ENCODE data around the gene IRF8.

Gene IRF8

DNA sequence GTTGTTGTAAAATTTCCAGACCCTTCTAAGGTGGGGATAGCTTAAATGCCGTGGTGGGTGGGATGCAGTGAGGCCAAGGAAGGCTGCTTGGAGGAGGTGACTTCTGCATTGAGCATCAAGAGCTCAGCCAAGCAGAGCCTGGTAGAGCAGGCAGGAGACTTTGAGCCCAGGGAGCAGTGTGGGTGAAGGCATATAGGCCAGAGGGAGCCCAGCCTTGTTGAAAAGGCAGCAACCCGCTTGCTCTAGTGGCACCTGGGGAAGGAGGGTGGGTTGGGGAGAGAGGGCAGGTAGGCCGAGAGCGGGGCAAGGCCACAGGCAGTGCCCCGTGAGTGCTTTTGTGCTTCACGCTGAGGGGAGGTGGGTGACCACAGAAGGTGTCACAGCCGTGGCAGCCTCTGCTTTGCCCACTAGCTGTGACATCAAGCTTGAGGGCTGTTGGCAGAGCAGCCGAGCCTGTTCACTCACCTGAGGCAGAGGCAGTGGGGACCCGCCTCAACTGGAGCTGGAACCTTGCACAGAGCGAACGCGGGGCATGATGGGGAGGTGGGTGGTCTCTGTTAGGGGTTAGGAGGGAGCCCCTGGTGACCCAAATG lies 56.1 kb downstream of the IRF8 start:
- no peak for TF ChIP-seq CTCF (IDR thresholded peaks at IDR 0.05; ENCODE audit: borderline replicate concordance, control extremely low read depth, extremely low read depth, insufficient read depth, missing control alignments)
- no peak for DNase-seq (ENCODE audit: low spot score)

DNA sequence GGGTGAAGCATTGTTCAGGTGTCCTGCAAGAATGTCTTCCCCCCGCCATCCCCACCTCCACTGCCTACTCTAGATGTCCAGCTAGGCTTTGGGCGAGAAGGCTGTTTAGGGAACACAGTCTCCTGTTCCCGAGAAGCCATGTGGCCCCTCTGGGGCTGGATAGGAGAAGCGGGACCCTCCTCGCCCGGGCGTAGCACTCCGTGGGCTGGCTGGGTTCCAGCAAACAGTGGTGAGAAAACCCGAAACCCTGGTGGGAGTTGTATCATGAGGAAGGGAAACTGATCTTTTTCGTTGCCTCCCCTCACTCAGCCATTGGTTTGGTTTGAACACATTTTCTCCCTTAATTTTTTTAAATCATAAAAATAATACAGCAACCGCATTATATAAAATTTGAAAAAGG lies 56.6 kb downstream of the IRF8 start:
- in situ Hi-C loops (cut with MboI; ENCODE audit: low sequenced_read_pairs, unreplicated experiment) = no loop called here
- TF ChIP-seq CTCF (IDR thresholded peaks at IDR 0.05; ENCODE audit: borderline replicate concordance, control extremely low read depth, extremely low read depth, insufficient read depth, missing control alignments) = no peak
- peak; percentile 79 for DNase-seq (ENCODE audit: low spot score)

More for the DNA sequence above, 56.1 kb downstream of the IRF8 start:
- in situ Hi-C loops (cut with MboI; ENCODE audit: low sequenced_read_pairs, unreplicated experiment) = no loop called here

GRCh38 chr16:85956426-85956825 lies 57.5 kb downstream of the IRF8 start:
- TF ChIP-seq CTCF (IDR thresholded peaks at IDR 0.05; ENCODE audit: borderline replicate concordance, control extremely low read depth, extremely low read depth, insufficient read depth, missing control alignments) = no peak
- in situ Hi-C loops (cut with MboI; ENCODE audit: low sequenced_read_pairs, unreplicated experiment) = no loop called here
- no peak for DNase-seq (ENCODE audit: low spot score)

DNA sequence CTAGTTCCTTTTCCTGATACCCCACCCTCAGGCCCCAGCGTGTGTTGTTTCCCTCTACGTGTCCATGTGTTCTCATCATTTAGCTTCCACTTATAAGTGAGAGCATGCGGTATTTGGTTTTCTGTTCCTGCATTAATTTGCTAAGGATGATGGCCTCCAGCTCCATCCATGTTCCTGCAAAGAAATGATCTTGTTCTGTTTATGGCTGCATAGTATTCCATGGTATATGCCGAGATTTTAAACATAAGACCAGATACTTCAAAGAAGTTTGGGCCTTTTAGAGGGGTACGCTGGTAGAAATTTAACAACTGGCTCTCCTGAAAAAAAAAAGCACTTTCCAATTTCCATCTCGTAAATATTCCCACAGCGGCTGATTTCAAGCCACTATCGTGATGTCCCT lies 59.8 kb downstream of the IRF8 start:
- in situ Hi-C loops (cut with MboI; ENCODE audit: low sequenced_read_pairs, unreplicated experiment) = no loop called here

GRCh38 chr16:85959686-85960085 lies 60.7 kb downstream of the IRF8 start:
- in situ Hi-C loops (cut with MboI; ENCODE audit: low sequenced_read_pairs, unreplicated experiment) = no loop called here
- no peak for TF ChIP-seq CTCF (IDR thresholded peaks at IDR 0.05; ENCODE audit: borderline replicate concordance, control extremely low read depth, extremely low read depth, insufficient read depth, missing control alignments)
- DNase-seq (ENCODE audit: low spot score) = no peak

More for the DNA sequence above, 59.8 kb downstream of the IRF8 start:
- TF ChIP-seq CTCF (IDR thresholded peaks at IDR 0.05; ENCODE audit: borderline replicate concordance, control extremely low read depth, extremely low read depth, insufficient read depth, missing control alignments) = no peak
- DNase-seq (ENCODE audit: low spot score) = no peak

DNA sequence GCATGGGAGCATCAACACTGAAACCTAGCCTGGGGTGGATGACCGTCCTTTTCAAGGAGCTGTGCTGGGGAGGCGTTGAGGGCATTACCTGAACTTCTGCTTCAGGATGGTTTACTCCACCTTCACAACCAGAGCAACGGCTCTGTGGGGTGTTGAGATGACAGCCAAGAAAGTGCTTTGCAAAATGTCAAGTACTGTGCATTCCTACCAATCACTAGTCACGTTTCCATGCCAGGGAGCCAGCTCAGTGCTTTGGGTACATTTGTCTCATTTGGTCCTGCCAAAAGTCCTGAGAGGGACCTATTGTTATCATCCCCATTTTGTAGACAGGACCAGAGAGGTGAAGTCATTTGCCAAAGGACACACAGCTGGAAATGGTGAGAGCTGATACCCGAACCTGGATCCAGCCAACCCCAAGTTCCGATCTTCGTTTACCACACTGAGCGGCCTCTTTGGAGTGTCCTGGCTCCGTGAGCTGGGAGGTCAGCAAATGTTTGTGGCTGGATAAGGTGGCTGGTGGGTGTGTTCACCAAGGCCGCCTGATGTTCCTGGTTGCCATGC lies 61.6 kb downstream of the IRF8 start:
- DNase-seq (ENCODE audit: low spot score) = no peak
- in situ Hi-C loops (cut with MboI; ENCODE audit: low sequenced_read_pairs, unreplicated experiment) = no loop called here
- TF ChIP-seq CTCF (IDR thresholded peaks at IDR 0.05; ENCODE audit: borderline replicate concordance, control extremely low read depth, extremely low read depth, insufficient read depth, missing control alignments) = no peak
